Left kidney (tissue), 8 donors: ENCODE measurements around the gene WDR33. TPM values are rescaled to one million over a fixed set of nuclear protein-coding genes. Genes with fewer than 3 reads are reported as not detected.
A peak's percentile ranks its signal among the peaks of the same experiment; 100 is the strongest.
"Not testable (repeated sequence)": the region's sequence is repeated elsewhere in the genome, so short reads cannot be mapped to it uniquely, and the experiment has no call there.

Experiments
- DNase-seq: peaks from one replicate; pipeline ENCODE4 v3.0.0-alpha.2; 2013
- long read RNA-seq, 8 donors: transcript quantifications; one replicate each; lab custom pipeline, GENCODE V29; 2026
- polyA plus RNA-seq: library from polyadenylated mRNA; unstranded; fragments of 120-200 nt; gene quantifications from one replicate; pipeline ENCODE4 v1.2.1, GENCODE V29; 2013; ENCODE audit not compliant: insufficient read length

The WDR33 gene
- 62.3 TPM for polyA plus RNA-seq
- long read RNA-seq, donor 1, transcript WDR33-204 (6 exons, 3,104 nt), result major isoform, 17 of 17 reads
- long read RNA-seq, donor 1, partial matches to known transcripts, result 0 of 17 reads
- long read RNA-seq, donor 1, other reads (novel, unspliced or antisense), result 0 of 17 reads
- long read RNA-seq, donor 2, transcript WDR33-204 (6 exons, 3,104 nt), result major isoform, 14 of 14 reads
- long read RNA-seq, donor 2, partial matches to known transcripts, result 0 of 14 reads
- long read RNA-seq, donor 2, other reads (novel, unspliced or antisense), result 0 of 14 reads
- long read RNA-seq, donor 3, transcript WDR33-204 (6 exons, 3,104 nt), result major isoform, 16 of 23 reads
- long read RNA-seq, donor 3, partial matches to known transcripts, result 7 of 23 reads
- long read RNA-seq, donor 3, other reads (novel, unspliced or antisense), result 0 of 23 reads
- long read RNA-seq, donor 4, partial matches to known transcripts, result 0 of 1 reads
- long read RNA-seq, donor 4, other reads (novel, unspliced or antisense), result 0 of 1 reads
- long read RNA-seq, donor 5, transcript WDR33-204 (6 exons, 3,104 nt), result major isoform, 31 of 104 reads
- long read RNA-seq, donor 5, partial matches to known transcripts, result 73 of 104 reads
- long read RNA-seq, donor 5, other reads (novel, unspliced or antisense), result 0 of 104 reads
- long read RNA-seq, donor 6, transcript WDR33-204 (6 exons, 3,104 nt), result major isoform, 11 of 11 reads
- long read RNA-seq, donor 6, partial matches to known transcripts, result 0 of 11 reads
- long read RNA-seq, donor 6, other reads (novel, unspliced or antisense), result 0 of 11 reads
- long read RNA-seq, donor 7, transcript WDR33-204 (6 exons, 3,104 nt), result major isoform, 29 of 29 reads
- long read RNA-seq, donor 7, partial matches to known transcripts, result 0 of 29 reads
- long read RNA-seq, donor 7, other reads (novel, unspliced or antisense), result 0 of 29 reads
- long read RNA-seq, donor 8, transcript WDR33-204 (6 exons, 3,104 nt), result major isoform, 14 of 14 reads
- long read RNA-seq, donor 8, partial matches to known transcripts, result 0 of 14 reads
- long read RNA-seq, donor 8, other reads (novel, unspliced or antisense), result 0 of 14 reads

DNA sequence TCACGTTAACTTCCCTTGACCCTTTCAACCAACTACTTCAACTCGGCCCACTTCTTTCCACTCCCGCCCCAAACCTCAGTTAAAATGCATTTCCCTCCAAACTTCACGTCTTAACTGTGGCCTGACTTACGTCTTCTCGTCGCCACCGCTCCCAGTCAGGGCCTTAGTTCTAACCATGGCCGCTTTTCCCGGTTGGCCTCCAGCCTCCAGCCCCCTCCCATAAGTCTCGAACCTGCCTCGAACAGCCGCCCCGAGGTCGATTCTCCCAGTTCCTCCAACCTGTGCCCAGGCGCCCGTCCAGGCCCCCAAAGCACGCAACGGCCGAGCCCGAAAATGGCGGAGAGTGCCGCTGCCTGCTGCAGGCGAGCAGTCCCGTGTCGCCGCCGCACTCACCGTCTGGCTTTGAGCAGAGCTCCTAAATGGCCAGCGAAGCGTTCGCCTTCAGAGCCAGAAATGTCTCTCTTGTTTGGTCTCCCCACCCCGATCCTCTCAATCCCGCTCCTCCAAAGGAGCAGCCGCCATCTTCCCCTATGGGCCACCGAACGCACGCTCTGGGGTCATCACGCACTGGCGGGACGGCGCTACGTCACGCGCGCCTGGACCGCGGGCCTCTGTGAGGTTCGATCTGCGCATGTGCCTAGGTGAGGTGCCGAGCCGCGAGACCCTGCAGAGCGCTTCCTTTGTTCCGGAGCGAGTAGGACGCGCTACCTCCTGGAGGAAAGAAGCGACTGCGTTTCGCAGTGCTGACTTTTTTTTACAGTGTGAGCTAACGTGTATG lies at the start of gene WDR33:
Gene WDR33, minus strand, starts transcription at position 553 of the 778 bp plus-strand sequence. CDS start 40,190 bp downstream, outside the sequence.
- peak; percentile 92 for DNase-seq

DNA sequence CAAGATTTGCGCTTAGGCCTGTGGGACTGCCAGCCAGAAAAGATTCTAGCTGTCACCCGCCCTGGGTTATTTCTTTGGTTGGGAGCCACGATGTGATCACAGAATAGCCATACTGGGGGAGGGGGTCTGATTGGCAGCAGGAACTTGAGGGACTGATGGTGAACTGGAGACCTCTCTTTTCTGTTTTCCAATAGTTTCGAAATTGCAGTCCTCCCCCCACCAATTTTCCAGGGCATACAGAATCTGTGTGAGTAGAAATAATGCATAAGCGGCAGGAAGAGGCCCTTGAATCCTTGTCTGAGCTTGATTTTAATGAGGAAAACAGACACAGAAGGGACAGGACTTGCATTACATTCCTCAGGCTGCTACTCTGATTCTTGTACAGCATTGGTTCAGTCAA lies 49.2 kb upstream of the WDR33 start:
- DNase-seq, result no peak

GRCh38 chr2:127859712-127860085 lies 48.7 kb upstream of the WDR33 start:
- DNase-seq, result peak; percentile 71

GRCh38 chr2:127857265-127857808 lies 46.4 kb upstream of the WDR33 start:
- DNase-seq, result no peak

- DNase-seq, result no peak
Measured at GRCh38 chr2:127853671-127854070, 42.7 kb upstream of the WDR33 start.

DNA sequence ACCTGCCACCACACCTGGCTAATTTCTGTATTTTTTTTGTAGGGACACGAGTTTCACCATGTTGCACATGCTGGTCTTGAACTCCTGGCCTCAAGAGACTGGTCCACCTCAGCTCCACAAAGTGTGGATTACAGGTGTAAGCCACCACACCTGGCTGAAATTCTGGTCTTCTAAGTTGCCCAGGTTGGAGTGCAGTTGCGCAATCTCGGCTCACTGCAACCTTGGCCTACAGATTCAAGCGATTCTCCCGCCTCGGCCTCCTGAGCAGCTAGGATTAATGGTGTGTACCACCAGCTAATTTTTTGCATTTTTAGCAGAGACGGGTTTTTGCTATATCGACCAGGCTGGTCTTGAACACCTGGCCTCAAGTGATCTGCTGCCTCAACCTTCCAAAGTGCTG lies 41.4 kb upstream of the WDR33 start:
- no peak for DNase-seq

DNA sequence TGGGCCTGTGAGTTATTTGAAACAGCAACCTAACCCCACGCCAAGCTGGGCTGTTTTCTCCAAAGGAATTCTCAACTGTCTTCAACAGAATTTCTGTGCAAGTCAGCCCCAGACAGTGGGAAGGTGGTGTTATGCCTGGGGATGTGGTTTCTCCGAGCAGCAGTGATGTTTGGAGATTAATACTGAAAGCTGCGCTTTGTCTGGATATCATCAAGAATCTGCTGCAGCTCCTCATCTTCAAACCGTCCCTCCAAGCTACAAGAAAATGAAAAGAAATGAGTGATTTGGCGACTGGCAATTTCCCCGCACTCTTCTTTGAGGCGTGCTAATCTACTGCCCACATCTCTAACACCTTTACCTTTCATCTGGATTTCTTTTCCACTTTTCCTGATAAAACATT lies 37.0 kb upstream of the WDR33 start:
- no peak for DNase-seq

GRCh38 chr2:127844973-127845372 lies 34.0 kb upstream of the WDR33 start:
- no peak for DNase-seq

GRCh38 chr2:127843677-127844076 lies 32.7 kb upstream of the WDR33 start:
- DNase-seq, result no peak

- no peak for DNase-seq
Measured at GRCh38 chr2:127841466-127842178, 30.7 kb upstream of the WDR33 start.

DNA sequence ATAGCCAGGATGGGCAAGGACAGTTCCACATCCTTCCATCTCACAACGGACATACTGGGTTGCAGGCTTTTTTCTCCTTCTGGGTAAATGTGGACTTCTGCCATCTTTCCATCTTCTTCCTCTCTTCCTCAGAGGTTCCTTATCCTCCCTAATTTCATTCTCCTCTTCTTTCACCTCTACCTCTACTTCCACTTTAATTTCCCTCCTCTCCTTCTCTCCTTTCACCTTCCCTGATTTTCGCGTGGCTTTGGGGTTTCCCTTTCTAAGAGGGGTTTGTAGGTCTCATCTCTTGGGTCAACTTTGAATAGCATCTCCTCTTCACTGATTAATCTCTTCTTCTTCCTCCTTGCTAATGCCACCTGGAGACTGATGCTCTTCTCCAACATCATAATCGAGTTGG lies 29.9 kb upstream of the WDR33 start:
- no peak for DNase-seq

GRCh38 chr2:127834951-127835350 lies 24.0 kb upstream of the WDR33 start:
- DNase-seq, result no peak

GRCh38 chr2:127829845-127830246 lies 18.9 kb upstream of the WDR33 start:
- DNase-seq, result peak; percentile 27

- DNase-seq, result not testable (repeated sequence)
Measured at GRCh38 chr2:127826708-127827107, 15.7 kb upstream of the WDR33 start.

GRCh38 chr2:127826047-127826446 lies 15.1 kb upstream of the WDR33 start:
- no peak for DNase-seq

GRCh38 chr2:127820080-127820668 lies 9.2 kb upstream of the WDR33 start:
- no peak for DNase-seq

DNA sequence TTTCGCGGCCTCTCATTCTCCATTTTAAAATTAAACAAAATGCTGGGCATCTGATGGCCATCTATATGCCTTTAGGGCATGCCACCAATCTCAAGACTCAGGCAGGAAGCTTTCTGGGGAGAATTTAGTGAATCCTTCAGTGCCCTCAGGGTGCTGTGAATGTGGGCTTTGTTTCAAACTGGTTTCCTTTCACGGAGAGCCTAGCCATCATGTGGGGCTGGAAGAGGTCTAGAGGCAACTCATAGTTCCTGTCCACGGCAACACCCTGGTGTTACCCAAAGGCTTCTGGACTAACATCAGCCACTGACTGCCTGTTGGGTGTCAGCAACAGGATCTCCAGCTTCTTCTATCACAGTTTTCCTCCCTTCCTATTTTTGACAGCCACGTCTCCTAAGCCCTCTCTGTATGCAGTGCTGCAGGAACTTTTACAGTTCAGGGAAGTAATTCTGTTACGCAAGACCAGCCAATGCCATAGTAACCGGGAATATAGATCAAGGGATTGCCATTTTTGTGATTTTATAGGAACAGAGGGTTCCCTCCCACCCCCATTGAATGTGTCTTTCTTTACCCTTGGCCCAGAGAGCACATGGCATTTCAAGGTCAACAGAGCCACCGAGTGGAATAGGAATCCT lies 7.9 kb upstream of the WDR33 start:
- DNase-seq, result no peak

GRCh38 chr2:127818241-127818640 lies 7.3 kb upstream of the WDR33 start:
- DNase-seq, result no peak

GRCh38 chr2:127814677-127815076 lies 3.7 kb upstream of the WDR33 start:
- DNase-seq, result no peak

DNA sequence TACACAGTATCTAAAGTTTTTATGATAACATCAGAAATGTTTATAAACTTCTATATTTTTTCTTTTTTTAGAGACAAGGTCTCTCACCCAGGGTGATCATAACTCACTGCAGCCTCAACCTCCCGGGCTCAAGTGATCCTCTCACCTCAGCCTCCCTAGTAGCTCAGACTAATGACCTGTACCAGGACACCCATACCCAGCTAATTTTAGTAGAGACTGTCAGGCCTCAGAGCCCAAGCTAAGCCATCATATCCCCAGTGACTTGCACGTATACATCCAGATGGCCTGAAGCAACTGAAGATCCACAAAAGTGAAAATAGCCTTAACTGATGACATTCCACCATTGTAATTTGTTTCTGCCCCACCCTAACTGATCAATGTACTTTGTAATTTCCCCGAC lies 1.5 kb upstream of the WDR33 start:
- DNase-seq, result not testable (repeated sequence)
